HepG2 (cell line): ENCODE data around the gene MYH7B. TPM values are rescaled to one million over a fixed set of nuclear protein-coding genes. Genes with fewer than 3 reads are reported as not detected.

Source experiments
- ATF7-NPFF ChIP-seq: sonication (generic); formaldehyde crosslinking; IDR thresholded peaks from 2 replicates; pipeline ENCODE4 v1.8.1; 2023; ENCODE audit warnings: mild to moderate bottlenecking, low read depth, missing genetic modification reagents, moderate library complexity
- DMTF1 ChIP-seq: sonication (generic); formaldehyde crosslinking; IDR thresholded peaks from 2 replicates; pipeline ENCODE4 v1.4.0; 2020; ENCODE audit warnings: mild to moderate bottlenecking, missing genetic modification reagents
- FOXA1 ChIP-seq, 2 experiments: fragments of 450-650 bp in 1 of 2; sonication (generic) in 1 of 2; formaldehyde crosslinking in 1 of 2; IDR thresholded peaks; 2 replicates each; pipeline versions ENCODE4 v1.4.0 to v1.6.1; 2016 to 2020; ENCODE audit warnings: missing genetic modification reagents in 1 of 2
- GABPA ChIP-seq, 2 experiments: IDR thresholded peaks; 2 replicates each; pipeline ENCODE4 v1.6.1; 2011 to 2016; ENCODE audit warnings: low read depth in 2 of 2, low read length in 1 of 2, missing biosample characterization in 1 of 2, missing genetic modification characterization in 1 of 2
- IRF2 ChIP-seq: IDR thresholded peaks from 2 replicates; pipeline ENCODE4 v1.6.1; 2018; ENCODE audit warnings: missing genetic modification reagents, missing compliant biosample characterization
- KLF12 ChIP-seq: sonication (generic); formaldehyde crosslinking; IDR thresholded peaks from 2 replicates; pipeline ENCODE4 v1.4.0; 2020; ENCODE audit warnings: missing genetic modification reagents, borderline replicate concordance
- MLX ChIP-seq: IDR thresholded peaks from 2 replicates; pipeline ENCODE4 v1.6.1; 2016
- PATZ1 ChIP-seq: sonication (generic); formaldehyde crosslinking; IDR thresholded peaks from 2 replicates; pipeline ENCODE4 v1.4.0; 2020; ENCODE audit warnings: missing genetic modification reagents
- POGZ ChIP-seq: sonication (generic); formaldehyde crosslinking; IDR thresholded peaks from 2 replicates; pipeline ENCODE4 v1.4.0; 2020; ENCODE audit warnings: mild to moderate bottlenecking, missing genetic modification reagents
- PTBP1 ChIP-seq: fragments of 200-400 bp; formaldehyde crosslinking; IDR thresholded peaks from 2 replicates; pipeline ENCODE4 v1.6.1; 2018; ENCODE audit warnings: low read length, low read depth; ENCODE audit not compliant: poor library complexity, severe bottlenecking
- SP5 ChIP-seq: IDR thresholded peaks from 2 replicates; pipeline ENCODE4 v1.6.1; 2016; ENCODE audit warnings: low read depth, borderline replicate concordance
- SPEN ChIP-seq: sonication (generic); formaldehyde crosslinking; IDR thresholded peaks from 2 replicates; pipeline ENCODE4 v1.5.1; 2020; ENCODE audit warnings: low read depth, mild to moderate bottlenecking, missing genetic modification reagents
- ZBTB37 ChIP-seq: sonication (generic); formaldehyde crosslinking; IDR thresholded peaks from 2 replicates; pipeline ENCODE4 v1.4.0; 2020; ENCODE audit warnings: mild to moderate bottlenecking, missing genetic modification reagents
- ZBTB39 ChIP-seq: sonication (generic); formaldehyde crosslinking; IDR thresholded peaks from 2 replicates; pipeline ENCODE4 v1.5.0; 2020; ENCODE audit warnings: missing genetic modification reagents
- ZMAT5 ChIP-seq: sonication (generic); formaldehyde crosslinking; IDR thresholded peaks from 2 replicates; pipeline ENCODE4 v1.5.0; 2020; ENCODE audit warnings: mild to moderate bottlenecking, low read depth, missing genetic modification reagents, borderline replicate concordance
- ZNF101 ChIP-seq: sonication (generic); formaldehyde crosslinking; IDR thresholded peaks from 2 replicates; pipeline ENCODE4 v1.4.0; 2020; ENCODE audit warnings: mild to moderate bottlenecking, low read depth, missing genetic modification reagents, borderline replicate concordance
- ZNF326 ChIP-seq: sonication (generic); formaldehyde crosslinking; IDR thresholded peaks from 2 replicates; pipeline ENCODE4 v1.4.0; 2020; ENCODE audit warnings: missing genetic modification reagents, borderline replicate concordance
- ZNF552 ChIP-seq: sonication (generic); formaldehyde crosslinking; IDR thresholded peaks from 2 replicates; pipeline ENCODE4 v1.9.0; 2022; ENCODE audit warnings: missing genetic modification reagents, mild to moderate bottlenecking, borderline replicate concordance
- ZNF713 ChIP-seq: sonication (generic); formaldehyde crosslinking; IDR thresholded peaks from 2 replicates; pipeline ENCODE4 v1.4.0; 2020; ENCODE audit warnings: mild to moderate bottlenecking, missing genetic modification reagents
- ZNF746 ChIP-seq: sonication (generic); formaldehyde crosslinking; IDR thresholded peaks from 2 replicates; pipeline ENCODE4 v1.8.0; 2022; ENCODE audit warnings: mild to moderate bottlenecking, missing genetic modification reagents
- polyA plus RNA-seq, 8 experiments: library from polyadenylated mRNA; depleted of rRNA in 3 of 8; stranded (reverse) in 7 of 8; unstranded in 1 of 8; fragments of >200 nt; fragmentation: Illumina TruSeq in 4 of 8; extraction: Trizol in 4 of 8; gene quantifications; 2 replicates each; pipeline versions ENCODE4 v1.2.1 to v1.2.3, GENCODE V29; 2011 to 2016; ENCODE audit warnings: low read depth in 4 of 8, missing spikeins in 1 of 8, mixed read lengths in 1 of 8; ENCODE audit not compliant: insufficient read depth in 1 of 8
- total RNA-seq, 5 experiments: library from RNA; depleted of rRNA; stranded (reverse); fragments of >200 nt; fragmentation: Illumina TruSeq; extraction: Trizol; gene quantifications; 2 replicates each; pipeline ENCODE4 v1.2.3, GENCODE V29; 2016; ENCODE audit warnings: low read depth in 1 of 5

The MYH7B gene
- total and polyA plus RNA-seq, 2 of the 13 experiments (the other 11 are each of a cell fraction or from before 2014, with no cell fraction given): 0.05 to 0.20 TPM

GRCh38 chr20:34994509-34995131, 39.0 kb downstream of the MYH7B start (continued):
- TF ChIP-seq PATZ1: 0 out of 2 replicates have a peak, but pooled peaks have one; percentile 13
- TF ChIP-seq IRF2 (CRISPR knock-in tag): peak; percentile 37; the same call in 1 of the 2 replicates
- TF ChIP-seq ZNF746 (CRISPR knock-in tag): no peak
- TF ChIP-seq POGZ (CRISPR knock-in tag): no peak
- no peak for TF ChIP-seq ZNF713 (CRISPR knock-in tag)
- 0 out of 2 replicates have a peak, but pooled peaks have one; percentile 73 for TF ChIP-seq KLF12 (CRISPR knock-in tag)
- no peak for TF ChIP-seq ZNF101 (CRISPR knock-in tag)
- no peak for TF ChIP-seq ZMAT5 (CRISPR knock-in tag)
- peak; percentile 76; the same call in 1 of the 2 replicates for TF ChIP-seq SPEN (CRISPR knock-in tag)
- no peak for TF ChIP-seq FOXA1 (IDR thresholded peaks at IDR 0.05)
- TF ChIP-seq FOXA1 (CRISPR knock-in tag; IDR thresholded peaks at IDR 0.05): no peak
- TF ChIP-seq ZBTB39: peak; percentile 69; the same call in 1 of the 2 replicates
- no peak for TF ChIP-seq PTBP1
- TF ChIP-seq ATF7-NPFF (CRISPR knock-in tag): peak; percentile 70; the same call in 1 of the 2 replicates
- no peak for TF ChIP-seq GABPA (IDR thresholded peaks at IDR 0.05; ENCODE audit: low read depth, low read length)
- no peak for TF ChIP-seq GABPA (CRISPR knock-in tag; IDR thresholded peaks at IDR 0.05; ENCODE audit: low read depth)
- no peak for TF ChIP-seq DMTF1 (CRISPR knock-in tag)
- TF ChIP-seq ZBTB37 (CRISPR knock-in tag): no peak; the same call in 1 of the 2 replicates
- no peak for TF ChIP-seq SP5 (CRISPR knock-in tag)
- no peak for TF ChIP-seq ZNF552 (CRISPR knock-in tag)
- peak; percentile 70; the same call in 1 of the 2 replicates for TF ChIP-seq MLX (CRISPR knock-in tag)
- no peak for TF ChIP-seq ZNF326 (CRISPR knock-in tag)
